ENCODE results near the gene UFC1. TPM values are rescaled to one million over a fixed set of nuclear protein-coding genes. Genes with fewer than 3 reads are reported as not detected.
A peak's percentile ranks its signal among the peaks of the same experiment; 100 is the strongest.

Gene UFC1
- total RNA-seq, 1 donor = 111 TPM

DNA sequence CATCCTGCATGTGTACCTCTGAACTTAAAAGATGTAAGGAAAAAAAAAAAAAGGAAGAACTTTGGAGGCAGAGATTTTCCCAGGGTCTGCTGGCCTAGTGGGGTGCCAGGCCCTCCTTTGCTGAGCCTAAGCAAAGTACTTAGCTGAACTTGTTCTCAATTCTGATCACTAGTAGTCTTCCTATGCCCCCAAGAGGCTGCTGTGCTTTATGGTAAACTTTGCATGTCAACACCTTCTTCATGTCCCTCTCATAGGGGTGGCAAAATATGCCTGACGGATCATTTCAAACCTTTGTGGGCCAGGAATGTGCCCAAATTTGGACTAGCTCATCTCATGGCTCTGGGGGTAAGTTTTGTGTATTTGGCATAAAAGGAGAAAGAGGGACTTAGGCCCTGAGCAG lies 4.1 kb downstream of the UFC1 start:
- no peak overlapping the region for H3K4me3 ChIP-seq (ENCODE audit: low read depth, low read length)
- DNase-seq (ENCODE audit: low read depth) = no peak
- TF ChIP-seq, protein P1, sequence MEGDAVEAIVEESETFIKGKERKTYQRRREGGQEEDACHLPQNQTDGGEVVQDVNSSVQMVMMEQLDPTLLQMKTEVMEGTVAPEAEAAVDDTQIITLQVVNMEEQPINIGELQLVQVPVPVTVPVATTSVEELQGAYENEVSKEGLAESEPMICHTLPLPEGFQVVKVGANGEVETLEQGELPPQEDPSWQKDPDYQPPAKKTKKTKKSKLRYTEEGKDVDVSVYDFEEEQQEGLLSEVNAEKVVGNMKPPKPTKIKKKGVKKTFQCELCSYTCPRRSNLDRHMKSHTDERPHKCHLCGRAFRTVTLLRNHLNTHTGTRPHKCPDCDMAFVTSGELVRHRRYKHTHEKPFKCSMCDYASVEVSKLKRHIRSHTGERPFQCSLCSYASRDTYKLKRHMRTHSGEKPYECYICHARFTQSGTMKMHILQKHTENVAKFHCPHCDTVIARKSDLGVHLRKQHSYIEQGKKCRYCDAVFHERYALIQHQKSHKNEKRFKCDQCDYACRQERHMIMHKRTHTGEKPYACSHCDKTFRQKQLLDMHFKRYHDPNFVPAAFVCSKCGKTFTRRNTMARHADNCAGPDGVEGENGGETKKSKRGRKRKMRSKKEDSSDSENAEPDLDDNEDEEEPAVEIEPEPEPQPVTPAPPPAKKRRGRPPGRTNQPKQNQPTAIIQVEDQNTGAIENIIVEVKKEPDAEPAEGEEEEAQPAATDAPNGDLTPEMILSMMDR (IDR thresholded peaks at IDR 0.05; ENCODE audit: insufficient read depth, low read length) = no peak

DNA sequence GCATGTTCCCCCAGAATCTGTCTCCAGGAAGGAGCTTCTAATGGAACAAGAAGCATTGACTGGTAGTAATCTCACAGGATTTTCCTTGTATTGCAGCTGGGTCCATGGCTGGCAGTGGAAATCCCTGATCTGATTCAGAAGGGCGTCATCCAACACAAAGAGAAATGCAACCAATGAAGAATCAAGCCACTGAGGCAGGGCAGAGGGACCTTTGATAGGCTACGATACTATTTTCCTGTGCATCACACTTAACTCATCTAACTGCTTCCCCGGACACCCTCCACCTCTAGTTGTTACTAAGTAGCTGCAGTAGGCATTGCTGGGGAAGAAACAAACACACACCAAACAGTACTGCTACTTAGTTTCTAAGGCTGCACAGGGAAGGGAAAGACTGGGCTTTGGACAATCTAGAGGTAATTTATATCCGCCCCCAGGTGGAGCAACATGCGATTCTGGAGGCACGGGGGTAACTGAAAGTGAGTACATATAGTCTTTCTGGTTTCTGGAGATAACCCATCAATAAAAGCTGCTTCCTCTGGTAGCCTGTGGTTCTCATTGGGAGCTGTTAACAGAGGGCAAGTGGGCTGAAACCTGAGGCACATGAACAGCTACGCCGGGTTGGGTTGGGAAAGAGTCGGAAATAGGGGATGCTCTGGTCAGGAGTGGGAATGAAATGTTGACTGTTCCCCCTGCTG lies 4.7 kb downstream of the UFC1 start:
- DNase-seq (ENCODE audit: low read depth) = no peak
- TF ChIP-seq, protein P1 (IDR thresholded peaks at IDR 0.05; ENCODE audit: insufficient read depth, low read length) = no peak
- peak overlapping the region; percentile 91 for H3K4me3 ChIP-seq (ENCODE audit: low read depth, low read length)

DNA sequence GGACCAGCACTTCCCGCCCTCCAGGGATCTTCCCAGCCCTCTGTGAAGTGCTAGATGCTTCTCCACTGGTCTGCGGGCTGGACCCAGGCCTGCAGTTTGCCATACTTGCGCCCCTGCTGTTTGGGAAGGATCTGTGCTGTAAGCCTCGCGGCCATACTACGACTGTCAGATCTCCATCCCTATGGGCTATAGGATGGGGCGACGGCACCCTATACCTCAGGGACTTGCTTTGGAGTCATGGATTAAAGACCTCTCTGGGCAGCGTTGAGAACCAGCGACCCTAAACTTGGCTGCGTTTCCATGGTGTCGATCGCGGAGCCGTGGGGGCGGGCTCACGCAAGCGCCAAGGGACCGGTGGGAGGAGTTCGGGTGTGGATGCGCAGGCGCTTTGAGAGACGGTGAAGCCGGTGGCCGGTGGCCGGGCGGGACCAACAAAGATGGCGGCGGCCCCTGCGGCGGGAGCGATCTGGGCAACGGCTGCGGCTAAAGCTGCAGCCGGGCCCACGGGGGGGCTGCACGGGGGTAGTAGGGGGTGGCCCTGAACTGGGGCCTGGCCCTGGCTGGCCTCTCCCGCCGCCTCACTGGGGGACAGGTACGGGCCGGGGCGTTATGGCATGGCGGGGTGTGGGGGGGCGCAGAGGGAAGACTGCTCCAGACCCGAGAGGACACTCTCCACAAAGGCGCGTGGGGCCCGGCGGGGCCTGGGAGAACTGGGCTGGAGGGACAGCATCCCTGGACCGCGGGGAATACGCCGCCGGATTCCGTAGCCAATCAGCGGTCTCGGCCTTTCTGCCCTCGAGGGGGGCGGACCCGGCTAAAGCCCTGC lies 5.5 kb downstream of the UFC1 start, which contains the start of gene USP21:
TSS of gene USP21 (plus strand) at position 414 of the 826 bp plus-strand sequence. CDS start 1,141 bp downstream, outside the sequence.
- peak within 1 kb of the TSS; percentile 91 for H3K4me3 ChIP-seq (ENCODE audit: low read depth, low read length)
- TF ChIP-seq, protein P1 (IDR thresholded peaks at IDR 0.05; ENCODE audit: insufficient read depth, low read length) = peak; percentile 64
- DNase-seq (ENCODE audit: low read depth) = peak; percentile 87

DNA sequence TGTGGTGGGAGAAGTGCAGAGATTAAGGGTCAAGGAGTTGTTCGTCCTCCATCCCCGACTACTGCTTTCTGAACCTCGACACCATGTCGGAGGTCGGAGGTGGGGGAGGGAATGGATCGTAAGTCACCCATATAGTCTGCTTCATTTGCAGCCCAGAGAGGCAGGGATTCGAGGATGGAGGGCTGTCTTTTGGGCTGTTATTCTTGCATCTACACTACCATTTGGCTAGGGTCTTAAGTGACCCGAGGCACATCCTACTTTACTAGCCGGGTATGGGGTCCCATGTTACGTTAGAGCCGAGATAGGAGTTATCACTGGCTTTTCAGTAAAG lies 6.1 kb downstream of the UFC1 start:
- DNase-seq (ENCODE audit: low read depth) = no peak
- peak overlapping the region; percentile 91 for H3K4me3 ChIP-seq (ENCODE audit: low read depth, low read length)
- TF ChIP-seq, protein P1 (IDR thresholded peaks at IDR 0.05; ENCODE audit: insufficient read depth, low read length) = no peak

DNA sequence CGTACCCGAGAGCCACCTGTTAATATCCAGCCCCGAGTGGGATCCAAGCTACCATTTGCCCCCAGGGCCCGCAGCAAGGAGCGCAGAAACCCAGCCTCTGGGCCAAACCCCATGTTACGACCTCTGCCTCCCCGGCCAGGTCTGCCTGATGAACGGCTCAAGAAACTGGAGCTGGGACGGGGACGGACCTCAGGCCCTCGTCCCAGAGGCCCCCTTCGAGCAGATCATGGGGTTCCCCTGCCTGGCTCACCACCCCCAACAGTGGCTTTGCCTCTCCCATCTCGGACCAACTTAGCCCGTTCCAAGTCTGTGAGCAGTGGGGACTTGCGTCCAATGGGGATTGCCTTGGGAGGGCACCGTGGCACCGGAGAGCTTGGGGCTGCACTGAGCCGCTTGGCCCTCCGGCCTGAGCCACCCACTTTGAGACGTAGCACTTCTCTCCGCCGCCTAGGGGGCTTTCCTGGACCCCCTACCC lies 6.9 kb downstream of the UFC1 start:
- TF ChIP-seq, protein P1 (IDR thresholded peaks at IDR 0.05; ENCODE audit: insufficient read depth, low read length) = no peak
- peak overlapping the region; percentile 10 for H3K4me3 ChIP-seq (ENCODE audit: low read depth, low read length)
- DNase-seq (ENCODE audit: low read depth) = no peak

DNA sequence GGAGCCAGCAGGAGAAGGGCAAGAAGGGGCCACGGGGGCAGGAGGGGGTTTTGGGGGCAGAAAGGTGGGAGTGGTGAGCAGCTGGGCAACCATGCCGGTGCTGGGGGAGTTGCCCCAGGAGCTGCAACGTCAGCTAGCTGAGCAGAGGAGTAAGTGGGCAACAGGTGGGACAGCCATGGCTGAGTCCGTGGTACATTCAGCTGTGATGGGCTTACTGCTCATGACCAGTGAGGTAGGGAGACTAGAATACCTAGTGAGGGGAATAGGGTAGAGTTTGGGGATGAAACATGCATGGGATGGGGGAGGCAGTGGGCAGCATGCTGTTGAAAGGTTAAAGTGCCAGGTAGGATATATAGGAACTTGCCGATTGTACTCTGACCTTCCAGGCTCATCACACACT lies 7.9 kb downstream of the UFC1 start:
- TF ChIP-seq, protein P1 (IDR thresholded peaks at IDR 0.05; ENCODE audit: insufficient read depth, low read length) = no peak
- H3K4me3 ChIP-seq (ENCODE audit: low read depth, low read length) = no peak overlapping the region
- DNase-seq (ENCODE audit: low read depth) = no peak

Measured in fibroblast of the aortic adventitia (primary cell).